Natural killer cell (primary cell): Measurements from ENCODE around the gene TNRC6A. TPM values are rescaled to one million over a fixed set of nuclear protein-coding genes. Genes with fewer than 3 reads are reported as not detected.

Source experiments
- ATAC-seq, 3 donors: fragments of 150-1000 bp in 2 of 3; fragments of 200-7000 bp in 1 of 3; cut with Tn5 transposase; 1 replicate in 1 of 3; 2 replicates in 2 of 3; pipeline ENCODE4 v1.10.0; 2021; ENCODE audit warnings: mild to moderate bottlenecking in 2 of 3, moderate library complexity in 2 of 3
- DNase-seq, 2 donors: peaks; one replicate each; pipeline versions ENCODE4 v3.0.0 to v3.0.0-alpha.2; 2013 to 2021; ENCODE audit warnings: mixed read lengths in 1 of 2
- H3K27ac ChIP-seq: one replicate; pipeline ENCODE4 v1.5.1; 2013; ENCODE audit warnings: mild to moderate bottlenecking, low read length
- H3K27me3 ChIP-seq: one replicate; pipeline ENCODE4 v1.6.1; 2013; ENCODE audit warnings: low read length; ENCODE audit not compliant: control insufficient read depth, insufficient read depth
- H3K36me3 ChIP-seq: one replicate; pipeline ENCODE4 v1.6.1; 2013; ENCODE audit warnings: low read length; ENCODE audit not compliant: control insufficient read depth, insufficient read depth
- H3K4me1 ChIP-seq: one replicate; pipeline ENCODE4 v1.6.1; 2013; ENCODE audit warnings: low read length; ENCODE audit not compliant: control insufficient read depth, insufficient read depth
- H3K4me3 ChIP-seq: one replicate; pipeline ENCODE4 v1.5.1; 2013; ENCODE audit warnings: low read length
- H3K9me3 ChIP-seq: one replicate; pipeline ENCODE4 v1.6.1; 2013; ENCODE audit warnings: low read length; ENCODE audit not compliant: control insufficient read depth, insufficient read depth
- H3K27ac Mint-ChIP-seq, 2 donors: one replicate each; pipeline ENCODE4 v1.8.0; 2022; ENCODE audit warnings: mild to moderate bottlenecking in 2 of 2, mixed read lengths in 2 of 2, moderate library complexity in 1 of 2
- H3K27me3 Mint-ChIP-seq, 2 donors: one replicate each; pipeline ENCODE4 v1.8.0; 2022; ENCODE audit warnings: low read depth in 2 of 2, mixed read lengths in 2 of 2
- H3K36me3 Mint-ChIP-seq: one replicate; pipeline ENCODE4 v1.8.0; 2022; ENCODE audit warnings: mixed read lengths
- H3K4me1 Mint-ChIP-seq, 2 donors: one replicate each; pipeline ENCODE4 v1.8.0; 2022; ENCODE audit warnings: mixed read lengths in 2 of 2
- H3K4me3 Mint-ChIP-seq: one replicate; pipeline ENCODE4 v1.8.0; 2022; ENCODE audit warnings: mild to moderate bottlenecking, moderate library complexity, mixed read lengths
- H3K9me3 Mint-ChIP-seq, 2 donors: one replicate each; pipeline ENCODE4 v1.8.0; 2022; ENCODE audit warnings: mixed read lengths in 2 of 2
- CTCF ChIP-seq: fragments of 200-600 bp; IDR thresholded peaks from one replicate; pipeline ENCODE4 v1.8.0; 2022; ENCODE audit warnings: antibody characterized with exemption
- WGBS: methylation state at CpG from one replicate; pipeline ENCODE4 v1.1.7; 2013; ENCODE audit warnings: missing lambda C conversion rate; ENCODE audit not compliant: insufficient coverage; 5-methylcytosine and 5-hydroxymethylcytosine counted together
- intact Hi-C: fragments of 100-400 bp; cut with micrococcal nuclease; formaldehyde crosslinking; loops from one replicate; pipeline ENCODE4 v1.14.2; 2022
- total RNA-seq, 4 donors: library from RNA; stranded (reverse); fragments of 120-200 nt in 1 of 4; gene quantifications; one replicate each; pipeline versions ENCODE4 v1.2.3 to v1.2.4, GENCODE V29; 2013 to 2022

TNRC6A gene
- total RNA-seq, 3 donors from 2014 or later (not counting 1 experiment from before 2014, with no cell fraction given): 53.9 to 68.5 (median 66.3) TPM

GRCh38 chr16:24730914-24731313 is 1.5 kb downstream of the TNRC6A start:
- Mint-ChIP-seq H3K36me3 (no peaks in the 10 kb centered on the region), H3K27me3 (peaks cover 0 to 2% of the 10 kb centered on the region in 2 donors), H3K27ac (peak overlapping the region; percentile 89 to 95), H3K4me3 (peak overlapping the region; percentile 94), H3K9me3 (no peaks in the 10 kb centered on the region), H3K4me1 (peaks cover 36 to 44% of the 10 kb centered on the region in 2 donors)
- WGBS: 41% methylated on average over 4 of the region's 6 CpGs
- Histone ChIP-seq H3K4me3 (no peak overlapping the region), H3K27me3 (no peaks in the 10 kb centered on the region), H3K36me3 (peaks cover 12% of the 10 kb centered on the region), H3K27ac (no peak overlapping the region), H3K9me3 (no peaks in the 10 kb centered on the region), H3K4me1 (peaks cover 6% of the 10 kb centered on the region)
- no peak for TF ChIP-seq CTCF
- intact Hi-C loops: loop anchor here (10.0 kb wide), 1 partner anchor 196 kb away; the partner anchor contains the start of gene RBBP6
- ATAC-seq (no peak), DNase-seq (no peak)

GRCh38 chr16:24731722-24732419 is 2.4 kb downstream of the TNRC6A start:
- peak overlapping the region; percentile 94 for H3K4me3 Mint-ChIP-seq
- peak overlapping the region; percentile 89 to 95 for H3K27ac Mint-ChIP-seq
- Histone ChIP-seq H3K27me3 (no peaks in the 10 kb centered on the region), H3K27ac (no peak overlapping the region), H3K36me3 (peaks cover 12% of the 10 kb centered on the region), H3K9me3 (no peaks in the 10 kb centered on the region), H3K4me3 (no peak overlapping the region), H3K4me1 (peaks cover 6% of the 10 kb centered on the region)
- DNase-seq: peak in 1 of 2 donors; percentile 38
- no peaks in the 10 kb centered on the region for H3K36me3 Mint-ChIP-seq
- intact Hi-C loops: loop anchor here (10.0 kb wide), 1 partner anchor 197 kb away; the partner anchor contains the start of gene RBBP6
- WGBS: 98% methylated on average over 8 of the region's 8 CpGs
- ATAC-seq: no peak
- no peak for TF ChIP-seq CTCF
- no peaks in the 10 kb centered on the region for H3K27me3 Mint-ChIP-seq
- H3K9me3 Mint-ChIP-seq: no peaks in the 10 kb centered on the region
- peaks cover 45 to 52% of the 10 kb centered on the region in 2 donors for H3K4me1 Mint-ChIP-seq

GRCh38 chr16:24734382-24734781 is 4.9 kb downstream of the TNRC6A start:
- ATAC-seq (no peak), DNase-seq (no peak)
- Histone ChIP-seq H3K4me3 (no peak overlapping the region), H3K4me1 (peaks cover 11% of the 10 kb centered on the region), H3K27ac (no peak overlapping the region), H3K27me3 (no peaks in the 10 kb centered on the region), H3K36me3 (peaks cover 12% of the 10 kb centered on the region), H3K9me3 (no peaks in the 10 kb centered on the region)
- 88% methylated on average over 1 of the region's 1 CpG for WGBS
- Mint-ChIP-seq H3K9me3 (no peaks in the 10 kb centered on the region), H3K27me3 (no peaks in the 10 kb centered on the region), H3K36me3 (no peaks in the 10 kb centered on the region), H3K4me1 (peaks cover 62 to 70% of the 10 kb centered on the region in 2 donors), H3K27ac (peak overlapping the region in 1 of 2 donors; percentile 41), H3K4me3 (no peak overlapping the region)
- intact Hi-C loops: loop anchor here (10.0 kb wide), 1 partner anchor 200 kb away; the partner anchor contains the start of gene RBBP6
- no peak for TF ChIP-seq CTCF
